SW 1271 (cell line): ENCODE results near the gene C1QL2.

Experiments
- DNase-seq, 2 experiments: peaks; one replicate each; lab custom pipeline; 2025; lab: John Stamatoyannopoulos, UW

C1QL2 gene

DNA sequence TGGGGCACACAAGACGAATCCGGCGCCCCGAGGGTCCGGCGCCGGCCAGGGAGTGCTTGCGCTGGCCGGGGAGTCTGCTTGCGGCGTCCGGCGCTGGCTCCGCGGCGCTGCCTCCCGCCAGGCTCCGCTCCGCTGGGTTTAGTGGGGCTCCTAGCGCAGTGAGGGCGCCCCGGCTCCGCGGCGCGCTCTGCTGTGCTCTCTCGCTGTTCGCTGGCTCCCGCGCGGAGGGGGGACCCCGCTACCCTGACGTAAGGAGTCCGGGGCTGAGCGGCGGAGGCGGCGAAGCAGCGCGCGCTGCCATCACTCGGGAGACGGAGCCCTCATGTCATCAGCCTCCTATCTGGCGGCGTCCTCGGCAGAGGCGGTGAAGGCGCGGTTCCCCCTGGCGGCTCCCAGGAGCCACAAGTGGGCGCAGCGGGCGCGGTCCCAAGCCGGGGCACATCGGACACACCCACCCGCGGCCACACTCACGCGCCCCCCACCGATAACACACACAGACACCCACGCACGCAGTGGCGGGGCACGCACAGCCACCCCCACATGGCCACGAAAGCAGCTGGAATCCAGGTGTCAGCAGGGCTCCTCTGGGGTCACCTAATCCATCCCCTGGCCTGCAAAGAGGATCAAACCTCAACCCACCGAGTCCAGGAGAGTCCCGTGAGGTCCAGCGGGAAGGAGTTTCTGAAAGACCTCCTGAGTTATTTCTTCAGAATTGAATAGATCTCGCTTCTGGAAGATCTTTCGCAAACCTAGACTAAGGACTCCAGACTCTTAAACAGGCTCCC, at the start of gene C1QL2:
Gene C1QL2, minus strand, starts transcription at position 189 of the 785 bp plus-strand sequence. CDS start 482 bp downstream, outside the sequence.
- DNase-seq = no peak

DNA sequence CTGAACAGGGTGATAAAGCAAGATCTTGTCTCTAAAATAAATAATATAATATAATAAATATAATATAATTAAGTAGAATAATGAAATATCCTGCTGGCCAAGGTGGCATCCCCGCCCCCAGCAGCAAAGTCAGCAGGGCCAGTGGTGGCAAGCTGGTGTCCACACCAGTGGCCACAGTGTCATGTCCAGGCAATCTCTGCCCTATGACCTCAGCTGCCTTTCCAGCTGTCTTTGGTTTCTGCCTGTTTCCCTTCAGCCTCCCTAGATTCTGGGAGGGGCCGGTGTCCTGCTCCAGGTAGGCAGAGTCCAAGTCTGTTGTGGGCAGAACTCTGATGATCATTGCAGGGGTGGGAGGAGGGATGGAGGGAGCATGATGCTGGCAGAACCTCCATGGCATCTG, 48.9 kb upstream of the C1QL2 start:
- no peak for DNase-seq

DNA sequence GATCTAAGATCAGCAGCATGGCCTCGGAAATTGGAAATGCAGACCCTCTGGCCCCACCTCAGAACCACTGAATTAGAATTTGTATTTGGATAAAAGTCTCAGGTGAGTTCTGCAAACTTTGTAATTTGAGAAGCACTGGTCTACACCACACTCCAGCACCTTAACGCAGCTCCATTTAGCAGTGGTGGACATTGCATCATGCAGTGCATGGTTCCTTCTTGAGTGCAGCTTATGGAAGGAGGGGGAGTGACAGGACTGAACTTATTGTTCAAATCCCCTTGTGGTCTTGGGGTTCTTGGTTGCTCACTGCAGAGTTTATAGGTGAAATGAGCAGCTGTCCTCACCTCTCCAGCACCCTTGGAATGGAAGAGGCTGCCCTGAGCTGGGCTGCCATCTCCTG, 47.6 kb upstream of the C1QL2 start:
- DNase-seq = no peak

DNA sequence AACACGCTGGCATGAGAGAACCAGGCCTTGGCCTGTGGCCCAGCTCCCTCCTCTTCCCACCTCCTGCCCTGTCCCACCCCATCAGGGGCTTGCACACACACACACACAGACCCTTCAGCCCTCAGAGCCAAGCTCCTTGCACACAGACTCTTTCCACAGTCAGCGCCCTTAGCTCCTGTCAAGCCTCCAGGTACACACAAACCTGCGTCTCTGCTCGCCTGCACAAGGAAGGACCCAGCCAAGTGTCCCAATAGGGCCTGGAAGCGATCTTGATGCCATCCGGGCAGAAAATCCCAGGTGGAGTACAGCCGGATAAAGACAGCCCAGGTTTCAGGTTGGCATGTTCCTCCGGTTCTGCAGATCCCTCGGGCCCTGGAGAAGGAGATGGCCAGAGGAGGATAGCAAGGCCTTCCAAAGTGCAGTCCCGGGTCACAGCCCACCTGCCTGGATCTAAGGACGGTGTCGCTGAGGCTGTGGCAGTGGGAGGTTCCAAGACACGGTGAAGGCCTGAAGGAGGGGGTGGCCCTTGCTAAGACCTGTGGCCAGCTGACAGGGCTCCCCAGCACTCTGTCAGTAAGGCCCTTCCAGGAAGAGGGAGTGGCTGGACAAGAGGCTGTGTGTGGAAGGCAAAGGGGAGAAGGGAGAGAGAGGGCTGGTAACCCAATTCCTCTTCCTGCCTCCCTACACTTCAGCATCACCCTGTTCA, 46.6 kb upstream of the C1QL2 start:
- no peak for DNase-seq

DNA sequence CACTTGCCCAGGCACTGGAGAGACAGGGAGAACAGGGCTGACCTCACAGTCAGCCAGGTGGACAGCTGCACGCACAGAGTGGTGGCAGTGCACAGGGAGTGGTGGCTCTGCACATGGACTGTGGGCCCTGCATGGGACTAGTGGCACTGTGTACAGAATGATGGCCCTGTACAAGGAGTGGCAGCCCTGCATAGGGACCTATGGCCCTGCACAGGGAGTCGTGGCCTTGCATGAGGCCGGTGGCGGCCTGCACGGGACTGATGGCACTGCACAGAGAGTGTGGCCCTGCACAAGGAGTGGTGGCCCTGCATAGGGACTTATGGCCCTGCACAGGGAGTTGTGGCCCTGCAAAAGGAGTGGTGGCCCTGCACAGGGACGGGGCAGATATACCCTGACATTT, 46.0 kb upstream of the C1QL2 start:
- no peak for DNase-seq

DNA sequence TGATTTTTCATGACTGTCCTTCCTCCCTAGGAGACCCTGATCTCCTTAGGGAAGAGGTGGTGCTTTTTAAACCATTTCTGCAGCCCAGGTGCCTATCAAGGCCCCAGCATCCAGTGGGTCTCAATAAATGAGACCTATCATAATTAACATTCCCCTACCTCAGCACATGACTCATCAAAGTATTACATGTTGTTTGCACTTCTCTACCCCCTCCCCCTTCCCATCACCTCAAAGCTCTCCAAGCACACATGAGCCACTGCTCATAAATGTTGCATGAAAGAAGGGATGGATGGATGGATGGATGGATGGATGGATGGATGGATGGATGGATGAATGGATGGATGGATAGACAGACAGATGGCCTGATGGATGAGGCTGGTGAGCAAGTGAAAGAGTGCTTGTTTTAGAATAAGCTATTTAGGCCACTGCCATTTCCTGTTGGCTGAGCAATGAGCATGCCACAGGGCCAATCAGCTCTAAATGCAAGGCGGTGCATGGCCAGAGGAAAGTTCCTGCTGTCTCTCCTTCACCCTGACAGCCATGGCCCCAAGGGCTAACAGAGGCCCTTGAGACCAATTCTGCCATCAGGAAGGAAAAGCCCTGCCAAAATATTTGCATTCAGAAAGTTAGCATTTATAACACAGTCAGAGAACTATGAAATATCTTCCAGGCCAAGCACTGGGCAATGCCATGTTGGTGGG, 44.2 kb upstream of the C1QL2 start:
- DNase-seq = no peak

DNA sequence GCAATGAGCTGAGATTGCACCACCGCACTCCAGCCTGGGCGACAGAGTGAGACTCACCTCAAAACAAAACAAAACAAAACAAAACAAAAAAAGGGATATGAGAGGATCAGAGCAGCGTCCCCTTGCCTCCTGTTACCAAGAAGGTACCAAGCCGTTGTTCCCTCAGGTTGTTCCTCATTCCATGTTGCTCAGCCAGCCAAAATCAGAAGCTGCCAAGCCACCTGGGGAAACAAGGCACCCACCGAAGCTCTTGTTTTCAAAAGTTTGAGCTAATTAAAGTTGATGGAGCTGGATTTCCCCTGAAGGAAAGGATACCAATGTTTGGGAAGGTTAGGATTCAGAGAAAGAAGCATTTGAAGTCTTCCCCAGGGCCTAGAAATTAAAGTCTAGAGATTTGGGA, 43.3 kb upstream of the C1QL2 start:
- no peak for DNase-seq

DNA sequence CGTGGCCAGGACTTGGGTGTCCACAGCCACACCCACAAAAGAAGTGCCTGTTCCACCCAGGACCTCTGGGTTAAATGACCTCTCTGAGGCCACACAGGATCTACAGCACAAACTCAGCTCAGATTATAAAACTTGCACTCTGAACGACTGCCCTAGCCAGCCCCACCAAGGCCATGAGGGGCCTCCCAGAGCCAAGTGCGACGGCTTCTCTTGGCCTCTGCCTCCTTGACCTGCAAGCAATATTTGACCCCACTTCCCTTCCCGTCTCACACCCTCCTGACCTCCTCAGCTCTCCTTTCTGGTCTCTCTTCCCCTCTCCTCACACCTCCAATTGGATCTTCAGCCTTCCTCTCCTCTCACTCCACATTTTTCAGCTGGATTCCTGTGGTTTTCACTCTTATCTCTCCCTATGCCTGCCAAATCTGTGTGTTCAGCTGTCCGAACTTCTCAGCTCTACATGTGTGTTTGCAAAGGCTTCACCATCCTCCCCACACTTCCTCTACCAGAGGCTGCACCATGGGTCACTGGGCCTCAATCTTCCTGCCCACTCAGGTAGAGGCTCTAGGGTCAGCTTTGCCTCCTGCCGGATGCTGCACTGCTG, 39.8 kb upstream of the C1QL2 start:
- DNase-seq = no peak

DNA sequence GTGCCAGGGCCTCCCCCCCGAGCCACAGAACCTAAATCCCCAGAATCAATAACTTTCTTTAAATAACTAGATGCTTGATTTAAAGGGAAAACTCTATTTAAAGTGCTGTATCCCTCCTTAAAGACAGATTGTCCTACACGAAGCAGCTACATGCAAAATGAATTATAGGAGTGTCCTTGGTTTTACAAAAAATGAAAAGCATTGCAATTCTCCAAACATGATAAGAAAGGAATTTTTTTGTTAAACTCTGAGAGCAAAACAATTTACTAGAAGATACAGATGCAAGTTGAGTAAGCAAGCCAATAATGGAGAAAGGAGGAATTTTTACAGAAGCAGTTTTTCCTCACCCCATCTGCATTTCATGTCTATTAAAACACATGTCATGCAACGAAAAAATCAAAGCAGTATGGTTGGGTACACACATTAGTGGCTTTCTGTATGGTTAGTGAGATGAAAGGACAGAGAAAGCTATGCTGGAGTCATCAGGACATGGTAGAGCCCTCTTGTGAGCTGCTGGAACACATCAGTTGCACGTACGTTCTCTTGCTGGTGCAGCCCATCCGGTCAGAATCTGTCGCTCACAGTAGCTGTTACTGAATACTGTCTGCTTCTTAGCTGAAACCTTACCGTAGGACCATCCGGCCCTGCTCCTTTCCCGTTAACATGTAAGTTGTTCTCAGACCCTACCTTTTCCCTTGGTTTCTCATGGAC, 39.1 kb upstream of the C1QL2 start:
- DNase-seq = no peak

DNA sequence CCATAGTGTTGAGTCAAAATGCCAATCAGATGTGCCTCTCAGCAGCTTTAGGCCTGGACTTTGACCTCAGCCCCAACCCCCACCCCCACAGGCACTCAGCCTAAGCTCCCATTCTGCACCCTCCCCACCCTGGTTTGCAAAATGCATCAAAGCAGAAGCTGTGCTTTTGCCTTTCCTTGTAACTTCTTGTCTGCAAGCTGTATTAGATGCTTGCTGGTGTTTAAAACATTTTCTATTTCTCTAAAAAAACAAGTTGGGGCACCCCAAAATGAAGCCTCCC, 38.5 kb upstream of the C1QL2 start:
- DNase-seq = no peak

DNA sequence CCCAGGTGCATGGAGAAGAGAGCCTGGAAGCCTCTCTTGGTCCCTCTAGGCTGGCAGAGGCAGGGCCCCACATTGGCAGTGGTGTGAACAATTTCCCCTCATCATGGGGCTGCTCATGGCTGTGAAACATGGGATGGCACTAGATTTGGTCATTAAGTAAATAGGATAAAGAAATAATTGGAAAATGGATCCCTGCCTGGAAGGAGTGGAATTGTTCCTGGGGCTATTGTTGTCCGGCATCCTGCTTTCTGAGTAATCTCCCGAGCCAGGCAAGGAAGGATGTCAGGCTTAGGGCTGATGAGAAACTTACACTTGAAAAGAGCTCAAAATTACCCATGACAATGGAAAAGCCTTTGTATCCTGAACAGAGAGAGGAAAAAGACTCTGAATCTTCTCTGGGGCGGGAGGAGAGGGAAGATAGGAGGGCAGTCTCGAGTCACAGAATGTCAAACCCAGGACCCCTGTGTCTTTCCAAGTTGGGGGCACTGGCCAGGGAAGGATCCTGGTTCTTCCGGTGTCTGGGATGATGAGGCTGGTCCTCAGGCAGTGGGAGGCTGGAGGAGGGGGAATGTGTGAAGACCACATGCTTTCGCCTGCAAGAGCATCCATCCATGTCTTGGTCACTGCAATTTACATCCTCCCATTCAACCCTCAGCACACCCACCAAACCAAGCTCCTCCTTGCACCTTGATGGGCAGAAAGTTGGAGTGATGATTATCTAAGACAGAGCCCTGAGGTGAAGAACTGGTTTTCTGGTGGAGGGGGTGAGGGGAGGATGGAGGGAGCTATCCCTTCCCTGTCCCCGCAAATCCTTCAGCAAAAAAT, 38.0 kb upstream of the C1QL2 start:
- DNase-seq = no peak

DNA sequence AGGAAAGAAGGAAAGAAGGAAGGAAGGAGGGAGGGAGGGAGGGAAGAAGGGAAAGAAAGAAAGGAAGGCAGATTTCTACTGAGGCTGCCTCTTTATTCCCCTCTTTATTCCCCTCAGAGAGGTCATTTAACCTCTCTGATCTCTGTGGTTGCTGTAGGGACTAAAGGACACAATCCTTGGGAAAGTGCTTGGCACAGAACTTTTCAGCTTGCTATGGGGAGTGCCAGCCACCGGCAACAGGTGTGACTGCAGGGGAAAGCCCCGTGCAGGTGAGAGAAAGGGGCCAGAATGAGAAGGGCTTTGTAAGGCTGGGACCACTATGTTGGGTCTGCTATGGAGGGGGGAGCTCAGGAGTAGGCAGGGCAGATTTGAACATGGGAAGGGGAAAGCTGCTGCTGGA, 37.3 kb upstream of the C1QL2 start:
- no peak for DNase-seq

DNA sequence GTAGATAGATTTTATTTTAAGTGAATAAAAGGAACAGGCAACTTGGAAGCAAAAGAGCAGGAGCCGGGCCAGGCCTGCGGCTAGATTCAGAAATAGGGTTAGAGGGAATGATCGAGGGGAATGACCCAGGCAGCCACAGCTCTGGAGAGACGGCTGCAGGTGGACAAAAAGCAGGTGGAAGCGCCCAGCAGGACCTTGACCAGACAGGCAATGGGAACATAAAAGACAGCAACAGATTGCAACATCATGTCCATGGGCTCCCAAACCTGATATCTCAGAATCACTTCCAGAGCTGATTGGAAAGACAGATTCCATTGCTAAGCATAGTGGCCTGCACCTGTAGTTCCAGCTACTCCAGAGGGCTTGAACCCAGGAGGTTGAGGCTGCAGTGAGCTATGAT, 36.5 kb upstream of the C1QL2 start:
- DNase-seq = no peak

DNA sequence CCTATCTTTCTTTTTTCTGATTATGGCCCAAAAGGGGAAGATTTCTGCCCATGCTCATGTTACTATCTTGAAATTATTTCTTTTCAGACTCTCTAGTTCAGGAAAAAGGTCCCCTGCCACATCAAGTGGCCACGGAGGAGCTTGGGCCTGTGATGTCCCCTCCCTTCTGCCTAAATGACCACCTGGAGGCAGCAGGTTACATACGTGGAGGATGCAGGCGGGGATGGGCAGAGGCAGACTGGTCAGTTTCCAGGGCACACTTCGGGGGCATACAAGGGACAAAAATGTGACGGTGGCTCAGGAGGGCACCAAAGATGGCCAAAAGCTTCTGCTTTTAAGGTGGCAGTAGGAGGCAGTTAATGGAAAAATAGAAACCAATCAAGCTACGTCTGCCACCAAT, 34.3 kb upstream of the C1QL2 start:
- no peak for DNase-seq

DNA sequence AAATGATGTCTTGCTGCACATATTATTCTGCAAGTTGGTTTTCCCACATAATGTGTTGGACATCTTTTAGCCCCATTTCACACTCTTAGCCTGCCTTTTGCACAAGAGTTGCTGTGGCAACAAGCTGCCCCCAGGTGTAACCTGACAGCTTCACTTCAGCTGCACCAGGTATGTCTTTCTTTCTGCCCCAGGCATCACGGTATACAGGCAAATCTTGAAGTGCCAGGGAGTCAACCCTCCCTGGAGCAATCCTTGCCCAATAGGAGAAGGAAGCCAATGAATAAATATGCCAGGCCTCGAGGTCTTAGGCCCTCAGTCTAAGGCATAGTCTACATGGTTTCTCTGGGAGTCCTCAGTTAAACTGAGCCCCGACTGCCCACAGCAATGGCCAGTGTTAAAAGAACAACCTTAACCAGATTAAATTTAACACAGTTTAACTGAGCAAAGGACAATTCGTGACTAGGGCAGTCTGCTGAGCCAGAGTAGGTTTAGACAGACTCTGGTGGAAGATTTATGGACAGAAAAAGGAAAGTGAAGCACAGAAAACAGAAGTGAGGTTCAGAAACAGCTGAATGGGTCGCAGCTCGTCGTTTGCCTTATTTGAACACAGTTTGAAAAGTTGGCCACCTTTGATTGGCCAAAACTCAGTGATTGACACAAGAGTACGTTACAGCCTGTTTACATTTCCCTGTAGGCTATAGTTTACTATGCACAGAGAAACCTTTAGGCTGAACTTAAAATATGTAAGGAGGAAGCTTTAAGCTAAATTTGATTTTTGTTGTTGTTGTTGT, 32.0 kb upstream of the C1QL2 start:
- DNase-seq = no peak

DNA sequence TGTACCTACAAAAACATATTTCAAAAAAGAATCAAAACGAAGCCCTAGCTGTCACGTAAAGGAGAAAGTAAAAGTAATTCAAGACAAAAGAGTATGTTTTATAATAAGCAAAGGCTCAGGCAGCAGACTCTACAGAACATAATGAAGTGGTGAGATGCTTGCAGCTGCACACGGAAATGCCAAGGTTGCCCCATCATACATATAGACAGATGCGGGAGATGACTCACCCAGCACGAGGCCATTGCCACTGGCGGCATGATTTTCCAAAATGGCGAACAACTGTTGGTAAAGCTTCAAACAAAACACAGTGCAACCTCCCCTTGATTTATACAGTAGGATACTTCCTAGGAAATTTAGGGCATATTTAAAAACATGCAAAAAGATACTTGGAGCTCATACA, 26.0 kb upstream of the C1QL2 start:
- DNase-seq = no peak

DNA sequence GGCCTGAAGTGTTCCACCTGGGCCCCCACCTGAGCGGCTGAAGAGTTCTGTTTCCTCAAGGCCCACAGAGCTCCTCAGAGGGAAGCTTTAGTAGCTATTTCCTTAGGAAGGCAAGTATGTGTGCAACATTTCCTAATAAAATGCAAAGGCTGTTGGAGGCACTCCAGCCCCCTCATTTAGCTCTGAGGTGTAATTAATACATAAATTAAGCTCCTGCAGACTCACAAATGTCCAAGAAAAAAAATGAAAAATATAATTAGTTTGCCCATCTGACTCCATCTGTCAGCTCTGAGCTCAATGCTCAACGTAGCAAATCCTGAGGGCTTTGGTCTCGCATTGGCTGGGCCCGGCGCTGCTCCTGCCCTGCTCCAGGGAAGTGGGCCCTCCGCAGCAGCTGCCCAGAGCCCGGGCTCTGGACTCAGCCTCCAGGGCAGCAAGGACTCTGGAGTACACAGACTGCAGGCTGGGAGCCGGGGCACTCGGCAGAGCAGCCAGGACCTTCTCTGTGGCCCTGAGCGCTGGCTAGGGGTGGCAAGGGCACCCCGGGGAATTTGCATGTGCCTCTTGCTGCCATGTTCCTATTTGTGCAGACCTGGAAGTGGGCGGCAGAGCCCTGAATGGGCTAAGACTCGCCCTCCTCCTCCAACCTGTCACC, 23.4 kb upstream of the C1QL2 start:
- DNase-seq = no peak

DNA sequence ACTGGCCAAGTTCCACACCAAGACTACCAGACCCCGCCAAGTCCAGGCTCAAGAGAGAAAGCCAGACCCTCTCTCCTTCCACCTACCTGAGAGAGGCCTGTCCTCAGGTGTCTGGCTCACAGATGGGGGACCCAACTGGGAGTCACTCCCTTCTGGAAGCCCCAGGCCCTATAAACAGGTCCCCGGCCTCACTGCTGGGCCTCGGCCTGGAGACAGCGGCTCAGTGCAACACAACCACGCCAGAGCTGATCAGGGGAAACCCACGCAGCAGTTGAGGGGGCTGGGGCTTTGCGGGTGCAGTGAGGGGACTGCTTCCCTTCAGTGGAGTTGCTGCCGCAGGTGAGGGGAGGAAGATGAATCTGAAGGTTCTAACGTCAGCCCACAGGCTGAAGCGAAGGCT, 22.8 kb upstream of the C1QL2 start:
- no peak for DNase-seq

DNA sequence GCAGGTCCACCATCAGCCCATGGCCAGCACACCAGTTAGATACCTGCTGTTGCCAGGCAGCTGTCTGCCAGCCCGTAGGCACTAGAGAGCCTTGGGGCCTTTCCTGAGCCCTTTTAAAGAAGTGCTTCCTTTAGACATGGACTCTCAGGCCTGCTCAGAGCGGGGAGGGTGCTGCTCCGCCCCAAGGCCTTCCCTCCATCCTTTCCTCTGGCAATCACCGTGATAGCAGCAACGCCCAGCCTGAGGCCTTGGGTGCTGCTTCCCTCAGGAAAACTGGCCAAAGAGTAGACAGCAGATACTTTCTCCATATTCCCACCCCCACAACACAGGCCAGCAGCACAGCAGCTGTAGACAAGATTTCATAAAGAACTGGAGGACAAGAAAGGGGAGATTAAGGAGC, 22.3 kb upstream of the C1QL2 start:
- no peak for DNase-seq

DNA sequence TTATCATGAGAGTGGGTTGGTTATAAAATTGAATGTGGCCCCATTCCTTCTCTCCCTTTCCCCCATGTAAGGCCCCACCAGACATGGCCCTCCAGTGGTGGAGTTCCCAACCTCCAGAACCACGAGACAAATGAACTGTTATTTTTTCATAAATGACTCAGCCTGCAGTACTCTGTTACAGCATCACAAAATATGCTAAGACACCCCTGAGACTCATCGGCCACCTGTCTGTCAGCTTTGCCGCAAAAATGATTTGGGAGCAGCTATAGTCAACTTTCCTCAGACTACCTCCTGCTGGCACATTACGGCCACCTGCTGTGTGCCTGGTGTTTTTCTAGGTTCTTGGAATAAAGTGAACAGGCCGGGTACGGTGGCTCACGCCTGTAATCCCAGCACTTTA, 21.4 kb upstream of the C1QL2 start:
- no peak for DNase-seq
